PFSK-1 (cell line): ENCODE measurements around the gene N4BP2.

Experiments
- TAF1 ChIP-seq: IDR thresholded peaks from 2 replicates; pipeline ENCODE4 v1.6.1; 2012; ENCODE audit warnings: low read length, control low read depth, borderline replicate concordance; ENCODE audit not compliant: insufficient read depth
- TF ChIP-seq, protein P1 (sequence below), 2 experiments: IDR thresholded peaks; 2 replicates each; pipeline versions ENCODE4 v1.6.1 to v1.8.0; 2011 to 2012; ENCODE audit warnings: low read depth in 2 of 2, low read length in 2 of 2, control low read depth in 1 of 2, inconsistent platforms in 1 of 2, mild to moderate bottlenecking in 1 of 2, moderate library complexity in 1 of 2; ENCODE audit not compliant: insufficient read depth in 1 of 2

GRCh38 chr4:40183615-40184411 is 127.2 kb downstream of the N4BP2 start:
- no peak for TF ChIP-seq TAF1
- TF ChIP-seq, protein P1, sequence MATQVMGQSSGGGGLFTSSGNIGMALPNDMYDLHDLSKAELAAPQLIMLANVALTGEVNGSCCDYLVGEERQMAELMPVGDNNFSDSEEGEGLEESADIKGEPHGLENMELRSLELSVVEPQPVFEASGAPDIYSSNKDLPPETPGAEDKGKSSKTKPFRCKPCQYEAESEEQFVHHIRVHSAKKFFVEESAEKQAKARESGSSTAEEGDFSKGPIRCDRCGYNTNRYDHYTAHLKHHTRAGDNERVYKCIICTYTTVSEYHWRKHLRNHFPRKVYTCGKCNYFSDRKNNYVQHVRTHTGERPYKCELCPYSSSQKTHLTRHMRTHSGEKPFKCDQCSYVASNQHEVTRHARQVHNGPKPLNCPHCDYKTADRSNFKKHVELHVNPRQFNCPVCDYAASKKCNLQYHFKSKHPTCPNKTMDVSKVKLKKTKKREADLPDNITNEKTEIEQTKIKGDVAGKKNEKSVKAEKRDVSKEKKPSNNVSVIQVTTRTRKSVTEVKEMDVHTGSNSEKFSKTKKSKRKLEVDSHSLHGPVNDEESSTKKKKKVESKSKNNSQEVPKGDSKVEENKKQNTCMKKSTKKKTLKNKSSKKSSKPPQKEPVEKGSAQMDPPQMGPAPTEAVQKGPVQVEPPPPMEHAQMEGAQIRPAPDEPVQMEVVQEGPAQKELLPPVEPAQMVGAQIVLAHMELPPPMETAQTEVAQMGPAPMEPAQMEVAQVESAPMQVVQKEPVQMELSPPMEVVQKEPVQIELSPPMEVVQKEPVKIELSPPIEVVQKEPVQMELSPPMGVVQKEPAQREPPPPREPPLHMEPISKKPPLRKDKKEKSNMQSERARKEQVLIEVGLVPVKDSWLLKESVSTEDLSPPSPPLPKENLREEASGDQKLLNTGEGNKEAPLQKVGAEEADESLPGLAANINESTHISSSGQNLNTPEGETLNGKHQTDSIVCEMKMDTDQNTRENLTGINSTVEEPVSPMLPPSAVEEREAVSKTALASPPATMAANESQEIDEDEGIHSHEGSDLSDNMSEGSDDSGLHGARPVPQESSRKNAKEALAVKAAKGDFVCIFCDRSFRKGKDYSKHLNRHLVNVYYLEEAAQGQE (IDR thresholded peaks at IDR 0.05; ENCODE audit: insufficient read depth in 1 of 2, low read depth in 2 of 2, low read length in 2 of 2), result no peak
